Measurements from ENCODE around the gene SFT2D1. TPM values are rescaled to one million over a fixed set of nuclear protein-coding genes. Genes with fewer than 3 reads are reported as not detected.

The SFT2D1 gene
- total RNA-seq, 3 donors from 2014 or later (not counting 1 experiment from before 2014, with no cell fraction given), result 32.8 to 44.7 (median 33.5) TPM

- Histone ChIP-seq H3K27me3 (ENCODE audit: control insufficient read depth, insufficient read depth, low read length) (no peaks in the 10 kb centered on the region), H3K4me3 (ENCODE audit: low read length) (no peak overlapping the region), H3K27ac (ENCODE audit: low read length) (no peak overlapping the region), H3K4me1 (ENCODE audit: control insufficient read depth, insufficient read depth, low read length) (no peaks in the 10 kb centered on the region), H3K9me3 (ENCODE audit: control insufficient read depth, insufficient read depth, low read length) (no peaks in the 10 kb centered on the region), H3K36me3 (ENCODE audit: control insufficient read depth, insufficient read depth, low read length) (no peaks in the 10 kb centered on the region)
- intact Hi-C loops (cut with micrococcal nuclease), result no loop called here
- DNase-seq (no peak), ATAC-seq (no peak)
- H3K4me1 Mint-ChIP-seq, result peaks cover 0 to 6% of the 10 kb centered on the region in 2 donors
- H3K27ac Mint-ChIP-seq, result no peak overlapping the region
- H3K4me3 Mint-ChIP-seq, result no peak overlapping the region
- no peaks in the 10 kb centered on the region for H3K36me3 Mint-ChIP-seq
- no peaks in the 10 kb centered on the region for H3K9me3 Mint-ChIP-seq
- H3K27me3 Mint-ChIP-seq (ENCODE audit: low read depth in 2 of 2), result no peaks in the 10 kb centered on the region
- TF ChIP-seq CTCF (IDR thresholded peaks at IDR 0.05), result no peak
- no CpG with 5 or more reads among the region's 1 CpG for WGBS (ENCODE audit: insufficient coverage)
These were observed 32.7 kb upstream of the SFT2D1 start for GRCh38 chr6:166375013-166375412.

- TF ChIP-seq CTCF (IDR thresholded peaks at IDR 0.05), result no peak
- Mint-ChIP-seq H3K9me3 (no peaks in the 10 kb centered on the region), H3K4me1 (no peaks in the 10 kb centered on the region), H3K27me3 (ENCODE audit: low read depth in 2 of 2) (no peaks in the 10 kb centered on the region), H3K27ac (no peak overlapping the region), H3K36me3 (no peaks in the 10 kb centered on the region), H3K4me3 (no peak overlapping the region)
- H3K27me3 ChIP-seq (ENCODE audit: control insufficient read depth, insufficient read depth, low read length), result no peaks in the 10 kb centered on the region
- WGBS (ENCODE audit: insufficient coverage), result 100% methylated on average over 3 of the region's 3 CpGs
- H3K9me3 ChIP-seq (ENCODE audit: control insufficient read depth, insufficient read depth, low read length), result no peaks in the 10 kb centered on the region
- ATAC-seq (no peak), DNase-seq (no peak)
- H3K36me3 ChIP-seq (ENCODE audit: control insufficient read depth, insufficient read depth, low read length), result peaks cover 13% of the 10 kb centered on the region
- intact Hi-C loops (cut with micrococcal nuclease), result no loop called here
- no peaks in the 10 kb centered on the region for H3K4me1 ChIP-seq (ENCODE audit: control insufficient read depth, insufficient read depth, low read length)
- no peak overlapping the region for H3K4me3 ChIP-seq (ENCODE audit: low read length)
- H3K27ac ChIP-seq (ENCODE audit: low read length), result no peak overlapping the region
These were observed 28.1 kb upstream of the SFT2D1 start for GRCh38 chr6:166370489-166370888.

- Histone ChIP-seq H3K27me3 (ENCODE audit: control insufficient read depth, insufficient read depth, low read length) (no peaks in the 10 kb centered on the region), H3K36me3 (ENCODE audit: control insufficient read depth, insufficient read depth, low read length) (peaks cover 17% of the 10 kb centered on the region), H3K27ac (ENCODE audit: low read length) (no peak overlapping the region), H3K9me3 (ENCODE audit: control insufficient read depth, insufficient read depth, low read length) (no peaks in the 10 kb centered on the region), H3K4me1 (ENCODE audit: control insufficient read depth, insufficient read depth, low read length) (no peaks in the 10 kb centered on the region), H3K4me3 (ENCODE audit: low read length) (no peak overlapping the region)
- no peak overlapping the region for H3K27ac Mint-ChIP-seq
- no peaks in the 10 kb centered on the region for H3K36me3 Mint-ChIP-seq
- ATAC-seq (no peak), DNase-seq (no peak)
- no peaks in the 10 kb centered on the region for H3K4me1 Mint-ChIP-seq
- H3K4me3 Mint-ChIP-seq, result no peak overlapping the region
- no peak for TF ChIP-seq CTCF (IDR thresholded peaks at IDR 0.05)
- 89% methylated on average over 2 of the region's 3 CpGs for WGBS (ENCODE audit: insufficient coverage)
- intact Hi-C loops (cut with micrococcal nuclease), result no loop called here
- no peaks in the 10 kb centered on the region for H3K9me3 Mint-ChIP-seq
- no peaks in the 10 kb centered on the region for H3K27me3 Mint-ChIP-seq (ENCODE audit: low read depth in 2 of 2)
These were observed 27.4 kb upstream of the SFT2D1 start for GRCh38 chr6:166369782-166370181.

- Mint-ChIP-seq H3K27me3 (ENCODE audit: low read depth in 2 of 2) (no peaks in the 10 kb centered on the region), H3K9me3 (no peaks in the 10 kb centered on the region), H3K4me1 (no peaks in the 10 kb centered on the region), H3K27ac (no peak overlapping the region), H3K36me3 (peaks cover 7% of the 10 kb centered on the region), H3K4me3 (no peak overlapping the region)
- no peak for TF ChIP-seq CTCF (IDR thresholded peaks at IDR 0.05)
- Histone ChIP-seq H3K36me3 (ENCODE audit: control insufficient read depth, insufficient read depth, low read length) (peaks cover 29% of the 10 kb centered on the region), H3K27me3 (ENCODE audit: control insufficient read depth, insufficient read depth, low read length) (no peaks in the 10 kb centered on the region), H3K9me3 (ENCODE audit: control insufficient read depth, insufficient read depth, low read length) (no peaks in the 10 kb centered on the region), H3K27ac (ENCODE audit: low read length) (no peak overlapping the region), H3K4me3 (ENCODE audit: low read length) (no peak overlapping the region), H3K4me1 (ENCODE audit: control insufficient read depth, insufficient read depth, low read length) (no peaks in the 10 kb centered on the region)
- ATAC-seq (no peak), DNase-seq (no peak)
- intact Hi-C loops (cut with micrococcal nuclease), result no loop called here
- WGBS (ENCODE audit: insufficient coverage), result 95% methylated on average over 3 of the region's 3 CpGs
These were observed 24.6 kb upstream of the SFT2D1 start for GRCh38 chr6:166366921-166367320.
